Bronchial epithelial cell (primary cell): ENCODE data around the gene TMEM222. TPM values are rescaled to one million over a fixed set of nuclear protein-coding genes. Genes with fewer than 3 reads are reported as not detected.
A peak's percentile ranks its signal among the peaks of the same experiment; 100 is the strongest.

Source experiments
- DNase-seq: peaks from one replicate; pipeline ENCODE4 v3.0.0-alpha.2; 2010; ENCODE audit warnings: low read depth
- FAIRE-seq: peaks from 2 replicates; lab custom pipeline; 2011; peaks lifted over from hg19 to GRCh38; lab: Jason Lieb, UNC
- H3K27me3 ChIP-seq: 2 replicates; pipeline ENCODE4 v1.5.1; 2011; ENCODE audit warnings: low read length; ENCODE audit not compliant: control insufficient read depth, insufficient read depth
- H3K36me3 ChIP-seq: 2 replicates; pipeline ENCODE4 v1.5.1; 2011; ENCODE audit warnings: low read length; ENCODE audit not compliant: control insufficient read depth, insufficient read depth
- H3K4me3 ChIP-seq: 2 replicates; pipeline ENCODE4 v1.5.1; 2011; ENCODE audit warnings: mild to moderate bottlenecking, low read depth, low read length, control low read depth
- total RNA-seq: library from RNA; depleted of rRNA; stranded (reverse); fragments of >200 nt; gene quantifications from 2 replicates; pipeline ENCODE4 v1.2.1, GENCODE V29; 2014
- TF ChIP-seq, protein P1 (sequence below): IDR thresholded peaks from 2 replicates; pipeline ENCODE4 v1.5.1; 2011; ENCODE audit warnings: mild to moderate bottlenecking, moderate library complexity, low read length, control low read depth, inconsistent platforms; ENCODE audit not compliant: insufficient read depth, severe bottlenecking

Gene TMEM222
- total RNA-seq, 1 donor from 2014 or later = 17.1 TPM

GRCh38 chr1:27346357-27346756 is 24.4 kb downstream of the TMEM222 start:
- FAIRE-seq = no peak
- no peak for DNase-seq
- no peaks in the 10 kb centered on the region for H3K27me3 ChIP-seq
- TF ChIP-seq, protein P1, sequence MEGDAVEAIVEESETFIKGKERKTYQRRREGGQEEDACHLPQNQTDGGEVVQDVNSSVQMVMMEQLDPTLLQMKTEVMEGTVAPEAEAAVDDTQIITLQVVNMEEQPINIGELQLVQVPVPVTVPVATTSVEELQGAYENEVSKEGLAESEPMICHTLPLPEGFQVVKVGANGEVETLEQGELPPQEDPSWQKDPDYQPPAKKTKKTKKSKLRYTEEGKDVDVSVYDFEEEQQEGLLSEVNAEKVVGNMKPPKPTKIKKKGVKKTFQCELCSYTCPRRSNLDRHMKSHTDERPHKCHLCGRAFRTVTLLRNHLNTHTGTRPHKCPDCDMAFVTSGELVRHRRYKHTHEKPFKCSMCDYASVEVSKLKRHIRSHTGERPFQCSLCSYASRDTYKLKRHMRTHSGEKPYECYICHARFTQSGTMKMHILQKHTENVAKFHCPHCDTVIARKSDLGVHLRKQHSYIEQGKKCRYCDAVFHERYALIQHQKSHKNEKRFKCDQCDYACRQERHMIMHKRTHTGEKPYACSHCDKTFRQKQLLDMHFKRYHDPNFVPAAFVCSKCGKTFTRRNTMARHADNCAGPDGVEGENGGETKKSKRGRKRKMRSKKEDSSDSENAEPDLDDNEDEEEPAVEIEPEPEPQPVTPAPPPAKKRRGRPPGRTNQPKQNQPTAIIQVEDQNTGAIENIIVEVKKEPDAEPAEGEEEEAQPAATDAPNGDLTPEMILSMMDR = no peak
- H3K36me3 ChIP-seq = peaks cover 29% of the 10 kb centered on the region
- H3K4me3 ChIP-seq = no peak overlapping the region

DNA sequence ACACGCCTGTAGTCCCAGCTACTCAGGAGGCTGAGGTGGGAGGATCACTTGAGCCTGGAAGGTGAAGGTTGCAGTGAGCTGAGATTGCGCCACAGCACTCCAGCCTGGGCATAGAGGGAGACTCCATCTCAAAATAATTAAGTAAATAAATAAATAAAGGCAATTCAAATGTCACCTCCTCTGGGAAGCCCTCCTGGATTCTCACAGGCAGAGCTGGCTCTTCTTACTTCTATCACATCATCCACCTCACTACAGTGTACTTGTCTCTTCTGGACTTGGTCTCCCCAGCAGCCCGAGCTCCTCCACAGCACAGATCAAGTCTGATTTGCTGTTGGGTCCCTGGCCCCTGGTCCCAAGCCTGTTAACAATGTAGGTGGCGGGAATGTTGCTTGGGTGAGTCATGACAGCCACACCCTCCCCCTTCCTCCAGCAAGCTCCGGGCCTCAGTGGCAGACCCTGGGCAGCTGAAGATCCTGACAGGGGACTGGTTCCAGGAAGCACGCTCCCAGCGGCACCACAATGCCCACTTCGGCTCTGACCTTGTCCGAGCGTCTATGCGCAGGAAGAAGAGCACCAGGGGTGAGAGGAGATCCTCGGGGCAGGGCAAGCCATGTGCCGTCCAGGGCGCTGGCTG is 25.1 kb downstream of the TMEM222 start:
- DNase-seq (peak; percentile 50), FAIRE-seq (no peak)
- H3K4me3 ChIP-seq = no peak overlapping the region
- H3K27me3 ChIP-seq = no peaks in the 10 kb centered on the region
- TF ChIP-seq, protein P1 = no peak
- peaks cover 29% of the 10 kb centered on the region for H3K36me3 ChIP-seq

- Histone ChIP-seq H3K4me3 (peak overlapping the region; percentile 5), H3K36me3 (peaks cover 33% of the 10 kb centered on the region)
- peak; percentile 79 for DNase-seq
Measured at GRCh38 chr1:27348861-27349783, 27.2 kb downstream of the TMEM222 start.

DNA sequence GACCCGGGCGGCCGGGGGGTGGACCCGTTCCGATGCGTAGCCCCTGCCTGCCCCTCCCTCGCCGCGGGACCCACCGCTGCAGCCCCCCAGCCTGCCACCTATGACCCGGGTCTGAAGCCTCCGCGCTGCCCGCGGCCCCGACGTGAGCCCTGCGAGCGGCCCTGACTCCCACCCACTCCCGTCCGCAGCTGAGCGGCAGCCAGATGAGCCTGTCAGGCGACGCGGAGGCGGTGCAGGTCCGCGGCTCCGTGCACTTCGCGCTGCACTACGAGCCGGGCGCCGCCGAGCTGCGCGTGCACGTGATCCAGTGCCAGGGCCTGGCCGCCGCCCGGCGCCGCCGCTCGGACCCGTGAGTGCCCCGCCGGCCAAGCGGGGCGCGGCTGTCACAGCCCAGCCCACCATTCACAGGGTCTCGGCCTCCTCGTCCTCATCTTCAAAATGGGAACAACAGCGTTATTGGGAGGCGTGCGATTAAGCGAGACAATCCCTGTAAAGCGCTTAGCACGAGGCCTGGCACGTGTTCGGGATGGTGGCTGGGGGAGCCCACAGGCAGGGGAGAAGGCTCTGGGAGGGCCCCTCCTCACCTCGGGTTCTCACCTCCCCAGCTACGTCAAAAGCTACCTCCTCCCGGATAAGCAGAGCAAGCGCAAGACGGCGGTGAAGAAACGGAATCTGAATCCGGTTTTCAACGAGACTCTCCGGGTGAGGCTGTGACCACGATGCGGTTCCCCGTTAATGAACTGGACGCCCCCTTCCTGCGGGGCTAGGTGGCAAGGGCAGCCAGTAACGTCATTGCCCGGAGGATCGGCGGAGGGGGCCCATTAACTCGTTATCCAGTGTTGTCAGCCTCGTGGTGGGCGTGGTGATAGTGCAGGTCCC is 28.1 kb downstream of the TMEM222 start:
- H3K4me3 ChIP-seq = peak overlapping the region; percentile 5
- FAIRE-seq = no peak
- TF ChIP-seq, protein P1 = no peak
- H3K36me3 ChIP-seq = peaks cover 30% of the 10 kb centered on the region
- peak; percentile 33 for DNase-seq
- no peaks in the 10 kb centered on the region for H3K27me3 ChIP-seq

More at GRCh38 chr1:27348861-27349783, 27.2 kb downstream of the TMEM222 start:
- TF ChIP-seq, protein P1 = no peak
- no peaks in the 10 kb centered on the region for H3K27me3 ChIP-seq
- no peak for FAIRE-seq

DNA sequence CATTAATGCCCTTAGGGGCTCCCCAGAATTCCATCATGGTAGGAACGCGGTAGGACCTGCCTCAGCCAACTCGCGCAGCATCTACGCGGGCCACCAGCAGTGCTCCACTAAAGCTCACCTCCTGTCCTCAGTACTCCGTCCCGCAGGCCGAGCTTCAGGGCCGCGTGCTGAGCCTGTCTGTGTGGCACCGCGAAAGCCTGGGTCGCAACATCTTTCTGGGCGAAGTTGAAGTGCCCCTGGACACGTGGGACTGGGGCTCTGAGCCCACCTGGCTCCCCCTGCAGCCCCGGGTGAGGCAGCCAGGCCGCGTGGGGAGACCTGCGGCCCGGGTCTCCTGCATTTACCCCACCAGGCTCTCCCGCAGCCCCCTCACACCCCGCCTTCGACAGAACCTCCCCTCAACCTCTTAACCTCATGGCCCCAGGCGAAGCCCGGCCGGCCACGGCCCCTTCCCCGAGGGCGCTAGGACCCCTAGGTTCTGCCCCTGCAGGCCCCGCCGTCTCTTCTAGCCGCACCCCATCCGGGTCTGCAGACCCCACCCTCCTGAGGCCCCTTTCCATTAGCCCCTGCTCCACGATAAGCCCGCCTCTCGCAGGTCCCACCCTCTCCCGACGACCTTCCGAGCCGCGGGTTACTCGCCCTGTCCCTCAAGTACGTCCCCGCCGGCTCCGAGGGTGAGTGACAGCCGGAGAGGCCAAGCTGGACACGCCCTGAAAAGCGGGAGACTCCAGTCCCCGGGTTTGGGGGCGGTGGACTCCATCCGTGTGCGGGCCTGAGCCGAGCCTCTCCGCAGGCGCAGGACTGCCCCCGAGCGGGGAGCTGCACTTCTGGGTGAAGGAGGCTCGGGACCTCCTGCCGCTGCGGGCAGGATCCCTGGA is 28.9 kb downstream of the TMEM222 start:
- FAIRE-seq = no peak
- no peak overlapping the region for H3K4me3 ChIP-seq
- peaks cover 30% of the 10 kb centered on the region for H3K36me3 ChIP-seq

More for the DNA sequence above, 28.9 kb downstream of the TMEM222 start:
- TF ChIP-seq, protein P1 = no peak
- no peak for DNase-seq
- no peaks in the 10 kb centered on the region for H3K27me3 ChIP-seq
